ENCODE measurements around the gene LYST.

The LYST gene

GRCh38 chr1:235817101-235817728, 49.5 kb downstream of the LYST start:
- H3K27ac ChIP-seq: peak overlapping the region; percentile 41
- peaks cover 16% of the 10 kb centered on the region in 2 experiments for H3K4me1 ChIP-seq (ENCODE audit: control insufficient read depth in 1 of 2, insufficient read depth in 1 of 2, low read depth in 1 of 2, low read length in 1 of 2)
- no peaks in the 10 kb centered on the region for H3K27me3 ChIP-seq
- peaks cover 31% of the 10 kb centered on the region for H3K36me3 ChIP-seq
- TF ChIP-seq CTCF (IDR thresholded peaks at IDR 0.05): no peak
- H3K4me3 ChIP-seq (ENCODE audit: low read depth in 1 of 2, low read length in 1 of 2): no peak overlapping the region
- no peaks in the 10 kb centered on the region for H3K9me3 ChIP-seq

- H3K4me3 ChIP-seq (ENCODE audit: low read depth in 1 of 2, low read length in 1 of 2): no peak overlapping the region
- no peaks in the 10 kb centered on the region for H3K9me3 ChIP-seq
- TF ChIP-seq CTCF (IDR thresholded peaks at IDR 0.05): no peak
- H3K27ac ChIP-seq: no peak overlapping the region
- peaks cover 76% of the 10 kb centered on the region for H3K36me3 ChIP-seq
- no peaks in the 10 kb centered on the region for H3K27me3 ChIP-seq
- H3K4me1 ChIP-seq (ENCODE audit: control insufficient read depth in 1 of 2, insufficient read depth in 1 of 2, low read depth in 1 of 2, low read length in 1 of 2): peaks cover 8% of the 10 kb centered on the region in 2 experiments
These were observed 56.9 kb downstream of the LYST start for GRCh38 chr1:235809688-235810397.

GRCh38 chr1:235808223-235808622, 58.5 kb downstream of the LYST start:
- H3K27me3 ChIP-seq: no peaks in the 10 kb centered on the region
- peaks cover 90% of the 10 kb centered on the region for H3K36me3 ChIP-seq
- no peak for TF ChIP-seq CTCF (IDR thresholded peaks at IDR 0.05)
- H3K27ac ChIP-seq: peak overlapping the region; percentile 43
- H3K4me1 ChIP-seq (ENCODE audit: control insufficient read depth in 1 of 2, insufficient read depth in 1 of 2, low read depth in 1 of 2, low read length in 1 of 2): no peaks in the 10 kb centered on the region
- no peak overlapping the region for H3K4me3 ChIP-seq (ENCODE audit: low read depth in 1 of 2, low read length in 1 of 2)
- H3K9me3 ChIP-seq: no peaks in the 10 kb centered on the region

GRCh38 chr1:235806123-235806522, 60.6 kb downstream of the LYST start:
- Histone ChIP-seq H3K36me3 (peaks cover 95% of the 10 kb centered on the region), H3K9me3 (no peaks in the 10 kb centered on the region), H3K27me3 (no peaks in the 10 kb centered on the region)

More at GRCh38 chr1:235806123-235806522, 60.6 kb downstream of the LYST start:
- Histone ChIP-seq H3K4me1 (ENCODE audit: control insufficient read depth in 1 of 2, insufficient read depth in 1 of 2, low read depth in 1 of 2, low read length in 1 of 2) (no peaks in the 10 kb centered on the region), H3K4me3 (ENCODE audit: low read depth in 1 of 2, low read length in 1 of 2) (no peak overlapping the region), H3K27ac (no peak overlapping the region)
- no peak for TF ChIP-seq CTCF (IDR thresholded peaks at IDR 0.05)

Data from neutrophil (primary cell).